Natural killer cell (primary cell): ENCODE data around the gene SLC6A11. TPM values are rescaled to one million over a fixed set of nuclear protein-coding genes. Genes with fewer than 3 reads are reported as not detected.
A peak's percentile ranks its signal among the peaks of the same experiment; 100 is the strongest.

Experiments
- ATAC-seq, 3 donors: fragments of 150-1000 bp in 2 of 3; fragments of 200-7000 bp in 1 of 3; cut with Tn5 transposase; 1 replicate in 1 of 3; 2 replicates in 2 of 3; pipeline ENCODE4 v1.10.0; 2021; ENCODE audit warnings: mild to moderate bottlenecking in 2 of 3, moderate library complexity in 2 of 3
- DNase-seq, 2 donors: peaks; one replicate each; pipeline versions ENCODE4 v3.0.0 to v3.0.0-alpha.2; 2013 to 2021; ENCODE audit warnings: mixed read lengths in 1 of 2
- H3K27ac ChIP-seq: one replicate; pipeline ENCODE4 v1.5.1; 2013; ENCODE audit warnings: mild to moderate bottlenecking, low read length
- H3K27me3 ChIP-seq: one replicate; pipeline ENCODE4 v1.6.1; 2013; ENCODE audit warnings: low read length; ENCODE audit not compliant: control insufficient read depth, insufficient read depth
- H3K36me3 ChIP-seq: one replicate; pipeline ENCODE4 v1.6.1; 2013; ENCODE audit warnings: low read length; ENCODE audit not compliant: control insufficient read depth, insufficient read depth
- H3K4me1 ChIP-seq: one replicate; pipeline ENCODE4 v1.6.1; 2013; ENCODE audit warnings: low read length; ENCODE audit not compliant: control insufficient read depth, insufficient read depth
- H3K4me3 ChIP-seq: one replicate; pipeline ENCODE4 v1.5.1; 2013; ENCODE audit warnings: low read length
- H3K9me3 ChIP-seq: one replicate; pipeline ENCODE4 v1.6.1; 2013; ENCODE audit warnings: low read length; ENCODE audit not compliant: control insufficient read depth, insufficient read depth
- H3K27ac Mint-ChIP-seq, 2 donors: one replicate each; pipeline ENCODE4 v1.8.0; 2022; ENCODE audit warnings: mild to moderate bottlenecking in 2 of 2, mixed read lengths in 2 of 2, moderate library complexity in 1 of 2
- H3K27me3 Mint-ChIP-seq, 2 donors: one replicate each; pipeline ENCODE4 v1.8.0; 2022; ENCODE audit warnings: low read depth in 2 of 2, mixed read lengths in 2 of 2
- H3K36me3 Mint-ChIP-seq: one replicate; pipeline ENCODE4 v1.8.0; 2022; ENCODE audit warnings: mixed read lengths
- H3K4me1 Mint-ChIP-seq, 2 donors: one replicate each; pipeline ENCODE4 v1.8.0; 2022; ENCODE audit warnings: mixed read lengths in 2 of 2
- H3K4me3 Mint-ChIP-seq: one replicate; pipeline ENCODE4 v1.8.0; 2022; ENCODE audit warnings: mild to moderate bottlenecking, moderate library complexity, mixed read lengths
- H3K9me3 Mint-ChIP-seq, 2 donors: one replicate each; pipeline ENCODE4 v1.8.0; 2022; ENCODE audit warnings: mixed read lengths in 2 of 2
- WGBS: methylation state at CpG from one replicate; pipeline ENCODE4 v1.1.7; 2013; ENCODE audit warnings: missing lambda C conversion rate; ENCODE audit not compliant: insufficient coverage; 5-methylcytosine and 5-hydroxymethylcytosine counted together
- intact Hi-C: fragments of 100-400 bp; cut with micrococcal nuclease; formaldehyde crosslinking; loops from one replicate; pipeline ENCODE4 v1.14.2; 2022
- total RNA-seq, 4 donors: library from RNA; stranded (reverse); fragments of 120-200 nt in 1 of 4; gene quantifications; one replicate each; pipeline versions ENCODE4 v1.2.3 to v1.2.4, GENCODE V29; 2013 to 2022
- TF ChIP-seq, protein P1 (sequence below): fragments of 200-600 bp; IDR thresholded peaks from one replicate; pipeline ENCODE4 v1.8.0; 2022; ENCODE audit warnings: antibody characterized with exemption

The SLC6A11 gene
- total RNA-seq, 3 donors from 2014 or later (not counting 1 experiment from before 2014, with no cell fraction given): not detected

DNA sequence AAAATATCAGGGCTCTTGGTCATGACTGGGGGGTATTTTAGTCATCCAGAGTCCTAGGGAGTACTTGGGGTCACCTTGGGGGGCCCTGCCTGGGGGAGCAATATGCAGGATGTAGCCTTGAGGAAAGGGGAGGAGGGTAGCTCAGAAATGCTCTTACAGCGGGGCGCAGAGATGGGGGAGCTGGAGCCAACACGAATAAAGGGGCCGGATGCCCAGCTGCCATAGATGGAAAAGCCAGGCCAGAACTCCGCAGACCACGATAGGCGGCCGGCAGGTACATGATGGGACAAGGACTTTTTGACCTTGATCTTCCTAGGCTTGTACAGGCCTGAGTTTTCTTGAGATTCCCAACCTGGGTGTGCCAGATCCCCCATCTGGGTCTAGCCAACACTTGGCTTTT, 128.8 kb downstream of the SLC6A11 start:
- TF ChIP-seq, protein P1, sequence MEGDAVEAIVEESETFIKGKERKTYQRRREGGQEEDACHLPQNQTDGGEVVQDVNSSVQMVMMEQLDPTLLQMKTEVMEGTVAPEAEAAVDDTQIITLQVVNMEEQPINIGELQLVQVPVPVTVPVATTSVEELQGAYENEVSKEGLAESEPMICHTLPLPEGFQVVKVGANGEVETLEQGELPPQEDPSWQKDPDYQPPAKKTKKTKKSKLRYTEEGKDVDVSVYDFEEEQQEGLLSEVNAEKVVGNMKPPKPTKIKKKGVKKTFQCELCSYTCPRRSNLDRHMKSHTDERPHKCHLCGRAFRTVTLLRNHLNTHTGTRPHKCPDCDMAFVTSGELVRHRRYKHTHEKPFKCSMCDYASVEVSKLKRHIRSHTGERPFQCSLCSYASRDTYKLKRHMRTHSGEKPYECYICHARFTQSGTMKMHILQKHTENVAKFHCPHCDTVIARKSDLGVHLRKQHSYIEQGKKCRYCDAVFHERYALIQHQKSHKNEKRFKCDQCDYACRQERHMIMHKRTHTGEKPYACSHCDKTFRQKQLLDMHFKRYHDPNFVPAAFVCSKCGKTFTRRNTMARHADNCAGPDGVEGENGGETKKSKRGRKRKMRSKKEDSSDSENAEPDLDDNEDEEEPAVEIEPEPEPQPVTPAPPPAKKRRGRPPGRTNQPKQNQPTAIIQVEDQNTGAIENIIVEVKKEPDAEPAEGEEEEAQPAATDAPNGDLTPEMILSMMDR: no peak
- WGBS: 93% methylated on average over 8 of the region's 8 CpGs

DNA sequence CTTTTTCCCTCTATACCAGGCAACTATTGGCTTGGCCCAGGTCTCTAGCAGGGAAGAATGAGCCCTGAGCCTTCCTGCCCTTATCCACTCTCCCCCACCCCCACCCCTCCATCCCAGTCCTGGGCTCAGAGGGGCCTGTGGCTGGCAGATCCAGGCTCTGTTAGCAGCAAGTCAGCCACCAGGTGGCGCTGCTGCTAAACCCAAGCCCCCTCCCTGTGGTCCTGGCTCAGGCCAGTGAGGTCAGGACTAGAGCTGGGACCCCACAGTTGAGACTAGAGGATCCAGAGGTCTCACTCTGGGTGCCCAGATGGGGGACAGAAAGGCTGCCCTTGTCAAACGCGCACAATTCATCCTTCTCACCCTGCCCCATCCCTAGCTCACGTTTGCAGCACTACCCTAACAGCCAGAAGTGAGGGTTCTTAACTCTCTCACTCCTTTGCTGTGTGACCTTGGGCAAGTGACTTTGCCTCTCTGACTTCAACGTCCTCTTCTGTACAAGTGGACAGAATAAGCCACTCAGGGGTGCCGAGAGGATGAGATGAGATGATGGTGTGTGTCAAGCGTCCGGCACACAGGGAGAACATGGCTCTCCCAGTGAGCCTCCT, 129.8 kb downstream of the SLC6A11 start:
- H3K9me3 Mint-ChIP-seq: no peaks in the 10 kb centered on the region
- H3K27me3 ChIP-seq: no peaks in the 10 kb centered on the region
- no peaks in the 10 kb centered on the region for H3K4me1 ChIP-seq
- no peak overlapping the region for H3K4me3 ChIP-seq
- ATAC-seq (peak; percentile 54 to 89 (median 68)), DNase-seq (peak; percentile 40 to 61)
- H3K27ac Mint-ChIP-seq: no peak overlapping the region
- H3K9me3 ChIP-seq: no peaks in the 10 kb centered on the region
- H3K4me1 Mint-ChIP-seq: no peaks in the 10 kb centered on the region
- intact Hi-C loops: no loop called here
- TF ChIP-seq, protein P1: peak; percentile 64
- H3K27me3 Mint-ChIP-seq: peaks cover 0 to 9% of the 10 kb centered on the region in 2 donors
- H3K27ac ChIP-seq: no peak overlapping the region
- H3K4me3 Mint-ChIP-seq: no peak overlapping the region
- 47% methylated on average over 8 of the region's 8 CpGs for WGBS
- no peaks in the 10 kb centered on the region for H3K36me3 ChIP-seq
- no peaks in the 10 kb centered on the region for H3K36me3 Mint-ChIP-seq

More for the DNA sequence above, 128.8 kb downstream of the SLC6A11 start:
- no peak for DNase-seq
- no peaks in the 10 kb centered on the region for H3K4me1 ChIP-seq
- no peak for ATAC-seq
- H3K36me3 ChIP-seq: no peaks in the 10 kb centered on the region
- Mint-ChIP-seq H3K36me3 (no peaks in the 10 kb centered on the region), H3K9me3 (no peaks in the 10 kb centered on the region), H3K4me3 (no peak overlapping the region), H3K4me1 (no peaks in the 10 kb centered on the region), H3K27me3 (peaks cover 0 to 9% of the 10 kb centered on the region in 2 donors), H3K27ac (no peak overlapping the region)
- no peak overlapping the region for H3K27ac ChIP-seq
- no peak overlapping the region for H3K4me3 ChIP-seq
- intact Hi-C loops: no loop called here
- H3K9me3 ChIP-seq: no peaks in the 10 kb centered on the region
- H3K27me3 ChIP-seq: no peaks in the 10 kb centered on the region

DNA sequence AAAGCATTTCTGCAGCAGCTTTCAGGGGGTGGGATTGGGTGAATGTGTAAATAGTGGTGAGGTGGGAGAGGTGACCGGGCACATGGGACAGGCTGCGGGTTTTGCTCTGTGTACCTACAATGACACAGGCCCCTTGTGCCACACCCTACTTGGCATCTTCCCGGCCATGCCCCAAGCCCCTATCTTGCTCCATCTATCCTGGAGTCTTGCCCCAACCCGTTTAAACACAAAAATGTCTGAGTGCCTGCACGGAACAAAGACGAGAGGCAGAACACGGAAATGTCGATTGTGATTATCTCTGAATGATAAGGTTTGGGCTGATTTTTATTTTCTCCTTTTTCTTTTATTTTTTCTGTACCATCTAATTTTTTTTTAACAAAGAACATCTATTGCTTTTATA, 130.5 kb downstream of the SLC6A11 start:
- intact Hi-C loops: no loop called here
- H3K27me3 ChIP-seq: no peaks in the 10 kb centered on the region
- no peak overlapping the region for H3K27ac ChIP-seq
- DNase-seq: no peak
- H3K4me1 ChIP-seq: no peaks in the 10 kb centered on the region
- no peaks in the 10 kb centered on the region for H3K9me3 ChIP-seq
- no peak overlapping the region for H3K4me3 ChIP-seq
- Mint-ChIP-seq H3K36me3 (no peaks in the 10 kb centered on the region), H3K4me1 (no peaks in the 10 kb centered on the region), H3K27me3 (peaks cover 0 to 11% of the 10 kb centered on the region in 2 donors), H3K4me3 (no peak overlapping the region), H3K27ac (no peak overlapping the region), H3K9me3 (no peaks in the 10 kb centered on the region)
- WGBS: 70% methylated on average over 8 of the region's 8 CpGs
- no peaks in the 10 kb centered on the region for H3K36me3 ChIP-seq
- TF ChIP-seq, protein P1: no peak
- no peak for ATAC-seq

DNA sequence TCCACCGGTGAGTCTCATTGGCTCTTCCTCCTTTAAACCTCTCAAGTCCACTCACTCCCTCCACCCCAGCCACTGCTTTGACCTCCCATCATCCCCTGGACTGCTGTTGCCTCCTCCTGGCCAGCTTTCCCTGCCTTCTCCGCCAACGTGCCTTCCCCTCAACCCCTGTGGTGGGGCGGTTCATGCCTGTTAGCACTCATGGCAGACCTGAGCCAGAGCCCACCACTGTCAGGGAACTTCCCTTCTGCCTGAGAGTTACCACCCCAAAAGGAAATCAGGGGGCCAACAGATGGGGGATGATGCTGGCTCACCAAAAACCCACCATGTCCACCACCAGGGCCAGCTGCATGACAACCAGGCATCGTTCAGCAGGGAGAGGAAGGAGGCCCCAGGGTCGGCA, 132.3 kb downstream of the SLC6A11 start:
- Mint-ChIP-seq H3K27me3 (peaks cover 0 to 11% of the 10 kb centered on the region in 2 donors), H3K4me1 (no peaks in the 10 kb centered on the region), H3K36me3 (no peaks in the 10 kb centered on the region), H3K4me3 (no peak overlapping the region), H3K9me3 (no peaks in the 10 kb centered on the region), H3K27ac (no peak overlapping the region)
- Histone ChIP-seq H3K9me3 (no peaks in the 10 kb centered on the region), H3K36me3 (no peaks in the 10 kb centered on the region), H3K27me3 (no peaks in the 10 kb centered on the region), H3K4me1 (no peaks in the 10 kb centered on the region), H3K4me3 (no peak overlapping the region), H3K27ac (no peak overlapping the region)
- WGBS: 62% methylated on average over 6 of the region's 6 CpGs
- TF ChIP-seq, protein P1: no peak
- intact Hi-C loops: no loop called here
- ATAC-seq: no peak
- no peak for DNase-seq
